WTC11 (cell line): ENCODE data around the gene RCL1. TPM values are rescaled to one million over a fixed set of nuclear protein-coding genes. Genes with fewer than 3 reads are reported as not detected.
"Not testable (repeated sequence)": the region's sequence is repeated elsewhere in the genome, so short reads cannot be mapped to it uniquely, and the experiment has no call there.

Experiments used
- ATAC-seq: fragments of 200-7000 bp; cut with Tn5 transposase; 2 replicates; pipeline ENCODE4 v1.10.0; 2021; ENCODE audit warnings: mild to moderate bottlenecking, moderate library complexity
- CTCF ChIA-PET: fragments of 300-600 bp; sonication (Branson Sonifier 250); formaldehyde crosslinking; loops from one replicate; lab custom pipeline; 2021; ENCODE audit warnings: antibody characterized with exemption; lab: Charles Lee
- POLR2A ChIA-PET: fragments of 350-600 bp; sonication (Branson Sonifier 250); formaldehyde crosslinking; loops from one replicate; lab custom pipeline; 2021; ENCODE audit warnings: antibody characterized with exemption; lab: Charles Lee
- DNase-seq: peaks from one replicate; pipeline ENCODE4 v3.0.0; 2021; ENCODE audit warnings: low spot score
- H3K27ac Mint-ChIP-seq: 2 replicates; pipeline ENCODE4 v1.8.0; 2021; ENCODE audit warnings: mixed read lengths
- H3K27me3 Mint-ChIP-seq: 2 replicates; pipeline ENCODE4 v1.8.0; 2021; ENCODE audit warnings: low read depth, mild to moderate bottlenecking, moderate library complexity, mixed read lengths
- H3K36me3 Mint-ChIP-seq: 2 replicates; pipeline ENCODE4 v1.8.0; 2021; ENCODE audit warnings: mixed read lengths
- H3K4me1 Mint-ChIP-seq: 2 replicates; pipeline ENCODE4 v1.8.0; 2022; ENCODE audit warnings: mixed read lengths
- H3K4me3 Mint-ChIP-seq: 2 replicates; pipeline ENCODE4 v1.8.0; 2021; ENCODE audit warnings: mild to moderate bottlenecking, moderate library complexity, mixed read lengths
- H3K9me3 Mint-ChIP-seq: 2 replicates; pipeline ENCODE4 v1.8.0; 2021; ENCODE audit warnings: mixed read lengths
- CREB1 ChIP-seq: sonication (generic); formaldehyde crosslinking; IDR thresholded peaks from 2 replicates; pipeline ENCODE4 v1.8.0; 2023; ENCODE audit warnings: mild to moderate bottlenecking, missing genetic modification reagents
- FOXP1 ChIP-seq: sonication (generic); formaldehyde crosslinking; IDR thresholded peaks from 2 replicates; pipeline ENCODE4 v1.8.0; 2022; ENCODE audit warnings: missing genetic modification reagents, mild to moderate bottlenecking, moderate library complexity, borderline replicate concordance
- IRF2 ChIP-seq: sonication (generic); formaldehyde crosslinking; IDR thresholded peaks from 2 replicates; pipeline ENCODE4 v1.8.0; 2022; ENCODE audit warnings: low read depth, missing genetic modification reagents, borderline replicate concordance
- JUN ChIP-seq: sonication (generic); formaldehyde crosslinking; IDR thresholded peaks from 2 replicates; pipeline ENCODE4 v1.8.0; 2023; ENCODE audit warnings: mild to moderate bottlenecking, missing genetic modification reagents
- NFE2L1 ChIP-seq: sonication (generic); formaldehyde crosslinking; IDR thresholded peaks from 2 replicates; pipeline ENCODE4 v1.8.1; 2023; ENCODE audit warnings: missing genetic modification reagents
- OVOL2 ChIP-seq: fragments of 250-450 bp; sonication (Bioruptor Pico); IDR thresholded peaks from 2 replicates; pipeline ENCODE4 v1.9.0; 2021; ENCODE audit warnings: mild to moderate bottlenecking, borderline replicate concordance
- PRRX2 ChIP-seq: fragments of 250-450 bp; sonication (Bioruptor Pico); IDR thresholded peaks from 2 replicates; pipeline ENCODE4 v1.8.0; 2021; ENCODE audit warnings: mild to moderate bottlenecking
- RORB ChIP-seq: fragments of 250-450 bp; sonication (Bioruptor Pico); IDR thresholded peaks from 2 replicates; pipeline ENCODE4 v1.9.0; 2021; ENCODE audit warnings: mild to moderate bottlenecking
- SP1 ChIP-seq: sonication (generic); formaldehyde crosslinking; conservative IDR thresholded peaks from 2 replicates; pipeline ENCODE4 v1.8.1; 2022; ENCODE audit warnings: missing genetic modification reagents
- TCF7 ChIP-seq: sonication (generic); formaldehyde crosslinking; IDR thresholded peaks from 2 replicates; pipeline ENCODE4 v1.8.0; 2022; ENCODE audit warnings: mild to moderate bottlenecking, low read depth, missing genetic modification reagents, moderate library complexity
- TP53 ChIP-seq: sonication (generic); formaldehyde crosslinking; IDR thresholded peaks from 2 replicates; pipeline ENCODE4 v1.8.1; 2023; ENCODE audit warnings: mild to moderate bottlenecking, missing genetic modification reagents
- total RNA-seq: library from RNA; stranded (reverse); gene quantifications from 3 replicates; pipeline ENCODE4 v1.2.3, GENCODE V29; 2021
- TF ChIP-seq, protein P1 (sequence below): fragments of 250-450 bp; sonication (Bioruptor Pico); IDR thresholded peaks from 2 replicates; pipeline ENCODE4 v1.9.0; 2021; ENCODE audit warnings: mild to moderate bottlenecking, borderline replicate concordance
- TF ChIP-seq, protein P2 (sequence below): sonication (generic); formaldehyde crosslinking; IDR thresholded peaks from 2 replicates; pipeline ENCODE4 v1.8.0; 2022; ENCODE audit warnings: mild to moderate bottlenecking, missing genetic modification reagents
- TF ChIP-seq, protein P3 (sequence below): sonication (generic); formaldehyde crosslinking; IDR thresholded peaks from 2 replicates; pipeline ENCODE4 v1.8.1; 2023; ENCODE audit warnings: mild to moderate bottlenecking, missing genetic modification reagents, moderate library complexity
- TF ChIP-seq, protein P4 (sequence below): sonication (generic); formaldehyde crosslinking; IDR thresholded peaks from 2 replicates; pipeline ENCODE4 v1.8.1; 2022; ENCODE audit warnings: missing genetic modification reagents, borderline replicate concordance
- TF ChIP-seq, protein P5 (sequence below): sonication (generic); formaldehyde crosslinking; IDR thresholded peaks from 2 replicates; pipeline ENCODE4 v1.8.0; 2023; ENCODE audit warnings: missing genetic modification reagents
- TF ChIP-seq, protein P6 (sequence below): sonication (generic); formaldehyde crosslinking; IDR thresholded peaks from 2 replicates; pipeline ENCODE4 v1.8.1; 2022; ENCODE audit warnings: low read depth, mild to moderate bottlenecking, moderate library complexity, missing genetic modification reagents, borderline replicate concordance

Gene RCL1
- total RNA-seq, 1 experiment from 2014 or later, result 27.2 TPM

DNA sequence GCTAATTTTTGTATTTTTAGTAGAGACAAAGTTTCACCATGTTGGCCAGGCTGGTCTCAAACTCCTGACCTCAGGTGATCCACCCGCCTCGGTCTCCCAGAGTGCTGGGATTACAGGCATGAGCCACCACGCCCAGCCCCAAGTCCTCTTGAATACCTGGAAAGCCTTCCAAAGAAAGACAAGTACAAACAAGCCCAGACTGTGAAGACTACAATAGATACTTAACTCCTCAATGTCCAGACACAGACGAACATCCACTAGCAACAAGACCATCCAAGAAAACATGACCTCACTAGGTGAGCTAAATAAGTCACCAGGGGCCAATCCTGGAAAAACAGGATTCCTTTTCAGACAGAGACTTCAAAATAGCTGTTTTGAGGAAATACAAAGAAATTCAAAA lies 9.6 kb upstream of the RCL1 start:
- H3K9me3 Mint-ChIP-seq, H3K27me3 Mint-ChIP-seq, H3K4me3 Mint-ChIP-seq, POLR2A ChIA-PET, DNase-seq, H3K36me3 Mint-ChIP-seq, ATAC-seq: not testable (repeated sequence)
- CTCF ChIA-PET, result interaction anchor here (0.7 kb wide), 1 partner anchor 178 kb away, joined by 4 read pairs; no protein-coding TSS in a partner anchor
- peak overlapping the region; percentile 37; the same call in 1 of the 2 replicates for H3K27ac Mint-ChIP-seq
- H3K4me1 Mint-ChIP-seq, result peaks cover 12% of the 10 kb centered on the region

DNA sequence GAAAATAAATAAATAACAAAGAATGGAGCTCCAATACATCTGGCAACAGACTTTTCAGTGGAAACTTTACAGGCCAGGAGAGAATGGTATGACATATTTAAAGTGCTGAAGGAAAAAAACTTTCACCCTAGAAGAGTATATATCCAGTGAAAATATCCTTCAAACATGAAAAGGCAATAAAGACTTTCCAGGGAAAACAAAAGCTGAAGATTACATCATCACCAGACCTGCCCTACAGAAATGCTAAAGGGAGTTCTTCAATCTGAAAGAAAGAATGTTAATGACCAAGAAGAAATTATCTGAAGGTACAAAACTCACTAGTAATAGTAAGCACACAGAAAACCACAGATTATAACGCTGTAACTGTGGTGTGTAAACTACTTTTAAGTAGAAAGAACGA lies 8.3 kb upstream of the RCL1 start:
- no peak overlapping the region for H3K27ac Mint-ChIP-seq
- H3K9me3 Mint-ChIP-seq, result peaks cover 6% of the 10 kb centered on the region; the same call in 1 of the 2 replicates
- CTCF ChIA-PET, result interaction anchor here (1.2 kb wide), 1 partner anchor 204 kb away, joined by 3 read pairs; no protein-coding TSS in a partner anchor
- TF ChIP-seq NFE2L1 (CRISPR knock-in tag) (no peak), JUN (CRISPR knock-in tag) (no peak), SP1 (CRISPR knock-in tag) (no peak), IRF2 (CRISPR knock-in tag) (no peak), OVOL2 (no peak), RORB (no peak), FOXP1 (no peak), TP53 (CRISPR knock-in tag) (no peak), PRRX2 (CRISPR knock-in tag) (no peak), TCF7 (CRISPR knock-in tag) (no peak), CREB1 (CRISPR knock-in tag) (no peak)
- TF ChIP-seq, protein P1, sequence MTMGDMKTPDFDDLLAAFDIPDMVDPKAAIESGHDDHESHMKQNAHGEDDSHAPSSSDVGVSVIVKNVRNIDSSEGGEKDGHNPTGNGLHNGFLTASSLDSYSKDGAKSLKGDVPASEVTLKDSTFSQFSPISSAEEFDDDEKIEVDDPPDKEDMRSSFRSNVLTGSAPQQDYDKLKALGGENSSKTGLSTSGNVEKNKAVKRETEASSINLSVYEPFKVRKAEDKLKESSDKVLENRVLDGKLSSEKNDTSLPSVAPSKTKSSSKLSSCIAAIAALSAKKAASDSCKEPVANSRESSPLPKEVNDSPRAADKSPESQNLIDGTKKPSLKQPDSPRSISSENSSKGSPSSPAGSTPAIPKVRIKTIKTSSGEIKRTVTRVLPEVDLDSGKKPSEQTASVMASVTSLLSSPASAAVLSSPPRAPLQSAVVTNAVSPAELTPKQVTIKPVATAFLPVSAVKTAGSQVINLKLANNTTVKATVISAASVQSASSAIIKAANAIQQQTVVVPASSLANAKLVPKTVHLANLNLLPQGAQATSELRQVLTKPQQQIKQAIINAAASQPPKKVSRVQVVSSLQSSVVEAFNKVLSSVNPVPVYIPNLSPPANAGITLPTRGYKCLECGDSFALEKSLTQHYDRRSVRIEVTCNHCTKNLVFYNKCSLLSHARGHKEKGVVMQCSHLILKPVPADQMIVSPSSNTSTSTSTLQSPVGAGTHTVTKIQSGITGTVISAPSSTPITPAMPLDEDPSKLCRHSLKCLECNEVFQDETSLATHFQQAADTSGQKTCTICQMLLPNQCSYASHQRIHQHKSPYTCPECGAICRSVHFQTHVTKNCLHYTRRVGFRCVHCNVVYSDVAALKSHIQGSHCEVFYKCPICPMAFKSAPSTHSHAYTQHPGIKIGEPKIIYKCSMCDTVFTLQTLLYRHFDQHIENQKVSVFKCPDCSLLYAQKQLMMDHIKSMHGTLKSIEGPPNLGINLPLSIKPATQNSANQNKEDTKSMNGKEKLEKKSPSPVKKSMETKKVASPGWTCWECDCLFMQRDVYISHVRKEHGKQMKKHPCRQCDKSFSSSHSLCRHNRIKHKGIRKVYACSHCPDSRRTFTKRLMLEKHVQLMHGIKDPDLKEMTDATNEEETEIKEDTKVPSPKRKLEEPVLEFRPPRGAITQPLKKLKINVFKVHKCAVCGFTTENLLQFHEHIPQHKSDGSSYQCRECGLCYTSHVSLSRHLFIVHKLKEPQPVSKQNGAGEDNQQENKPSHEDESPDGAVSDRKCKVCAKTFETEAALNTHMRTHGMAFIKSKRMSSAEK (CRISPR knock-in tag), result no peak
- TF ChIP-seq, protein P2, sequence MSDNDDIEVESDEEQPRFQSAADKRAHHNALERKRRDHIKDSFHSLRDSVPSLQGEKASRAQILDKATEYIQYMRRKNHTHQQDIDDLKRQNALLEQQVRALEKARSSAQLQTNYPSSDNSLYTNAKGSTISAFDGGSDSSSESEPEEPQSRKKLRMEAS, result no peak
- TF ChIP-seq, protein P3, sequence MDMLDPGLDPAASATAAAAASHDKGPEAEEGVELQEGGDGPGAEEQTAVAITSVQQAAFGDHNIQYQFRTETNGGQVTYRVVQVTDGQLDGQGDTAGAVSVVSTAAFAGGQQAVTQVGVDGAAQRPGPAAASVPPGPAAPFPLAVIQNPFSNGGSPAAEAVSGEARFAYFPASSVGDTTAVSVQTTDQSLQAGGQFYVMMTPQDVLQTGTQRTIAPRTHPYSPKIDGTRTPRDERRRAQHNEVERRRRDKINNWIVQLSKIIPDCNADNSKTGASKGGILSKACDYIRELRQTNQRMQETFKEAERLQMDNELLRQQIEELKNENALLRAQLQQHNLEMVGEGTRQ, result no peak
- TF ChIP-seq, protein P4, sequence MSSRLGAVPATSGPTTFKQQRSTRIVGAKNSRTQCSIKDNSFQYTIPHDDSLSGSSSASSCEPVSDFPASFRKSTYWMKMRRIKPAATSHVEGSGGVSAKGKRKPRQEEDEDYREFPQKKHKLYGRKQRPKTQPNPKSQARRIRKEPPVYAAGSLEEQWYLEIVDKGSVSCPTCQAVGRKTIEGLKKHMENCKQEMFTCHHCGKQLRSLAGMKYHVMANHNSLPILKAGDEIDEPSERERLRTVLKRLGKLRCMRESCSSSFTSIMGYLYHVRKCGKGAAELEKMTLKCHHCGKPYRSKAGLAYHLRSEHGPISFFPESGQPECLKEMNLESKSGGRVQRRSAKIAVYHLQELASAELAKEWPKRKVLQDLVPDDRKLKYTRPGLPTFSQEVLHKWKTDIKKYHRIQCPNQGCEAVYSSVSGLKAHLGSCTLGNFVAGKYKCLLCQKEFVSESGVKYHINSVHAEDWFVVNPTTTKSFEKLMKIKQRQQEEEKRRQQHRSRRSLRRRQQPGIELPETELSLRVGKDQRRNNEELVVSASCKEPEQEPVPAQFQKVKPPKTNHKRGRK (CRISPR knock-in tag), result no peak
- TF ChIP-seq, protein P5, sequence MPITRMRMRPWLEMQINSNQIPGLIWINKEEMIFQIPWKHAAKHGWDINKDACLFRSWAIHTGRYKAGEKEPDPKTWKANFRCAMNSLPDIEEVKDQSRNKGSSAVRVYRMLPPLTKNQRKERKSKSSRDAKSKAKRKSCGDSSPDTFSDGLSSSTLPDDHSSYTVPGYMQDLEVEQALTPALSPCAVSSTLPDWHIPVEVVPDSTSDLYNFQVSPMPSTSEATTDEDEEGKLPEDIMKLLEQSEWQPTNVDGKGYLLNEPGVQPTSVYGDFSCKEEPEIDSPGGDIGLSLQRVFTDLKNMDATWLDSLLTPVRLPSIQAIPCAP (CRISPR knock-in tag), result no peak
- TF ChIP-seq, protein P6, sequence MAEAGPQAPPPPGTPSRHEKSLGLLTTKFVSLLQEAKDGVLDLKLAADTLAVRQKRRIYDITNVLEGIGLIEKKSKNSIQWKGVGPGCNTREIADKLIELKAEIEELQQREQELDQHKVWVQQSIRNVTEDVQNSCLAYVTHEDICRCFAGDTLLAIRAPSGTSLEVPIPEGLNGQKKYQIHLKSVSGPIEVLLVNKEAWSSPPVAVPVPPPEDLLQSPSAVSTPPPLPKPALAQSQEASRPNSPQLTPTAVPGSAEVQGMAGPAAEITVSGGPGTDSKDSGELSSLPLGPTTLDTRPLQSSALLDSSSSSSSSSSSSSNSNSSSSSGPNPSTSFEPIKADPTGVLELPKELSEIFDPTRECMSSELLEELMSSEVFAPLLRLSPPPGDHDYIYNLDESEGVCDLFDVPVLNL, result no peak
- no peaks in the 10 kb centered on the region for H3K27me3 Mint-ChIP-seq
- POLR2A ChIA-PET, result no interaction called here
- no peak for DNase-seq
- H3K4me1 Mint-ChIP-seq, result peaks cover 12% of the 10 kb centered on the region
- ATAC-seq, result no peak
- H3K4me3 Mint-ChIP-seq, result no peak overlapping the region
- no peaks in the 10 kb centered on the region for H3K36me3 Mint-ChIP-seq
